DND-41 (cell line): ENCODE measurements around the gene MYH11.

Experiments
- CTCF ChIP-seq: IDR thresholded peaks from 2 replicates; pipeline ENCODE4 v1.5.1; 2012; ENCODE audit warnings: borderline replicate concordance, low read length, moderate library complexity, mild to moderate bottlenecking; ENCODE audit not compliant: poor library complexity, severe bottlenecking; ENCODE audit errors: extremely low read depth
- EZH2 ChIP-seq: IDR thresholded peaks from 3 replicates; pipeline ENCODE4 v1.6.1; 2012; ENCODE audit warnings: borderline replicate concordance, low read depth, mild to moderate bottlenecking, moderate library complexity, low read length, inconsistent platforms; ENCODE audit not compliant: severe bottlenecking

GRCh38 chr16:15810411-15810810, 46.4 kb downstream of the MYH11 start:
- TF ChIP-seq CTCF (no peak), EZH2 (no peak)
